Memory B cell (primary cell): ENCODE results near the gene ZNF23.

Source experiments
- ATAC-seq: fragments of 150-1000 bp; cut with Tn5 transposase; 2 replicates; pipeline ENCODE4 v1.10.0; 2021; ENCODE audit warnings: low read depth, mild to moderate bottlenecking, moderate library complexity
- DNase-seq, 2 donors: peaks; one replicate each; pipeline ENCODE4 v3.0.0; 2022; ENCODE audit warnings: low spot score in 2 of 2
- H3K27ac Mint-ChIP-seq: one replicate; pipeline ENCODE4 v1.8.0; 2022; ENCODE audit warnings: mild to moderate bottlenecking, moderate library complexity, mixed read lengths
- H3K27me3 Mint-ChIP-seq: one replicate; pipeline ENCODE4 v1.8.0; 2022; ENCODE audit warnings: mixed read lengths
- H3K36me3 Mint-ChIP-seq: one replicate; pipeline ENCODE4 v1.8.0; 2022; ENCODE audit warnings: mild to moderate bottlenecking, mixed read lengths
- H3K4me1 Mint-ChIP-seq: one replicate; pipeline ENCODE4 v1.8.0; 2022; ENCODE audit warnings: mixed read lengths
- H3K4me3 Mint-ChIP-seq: one replicate; pipeline ENCODE4 v1.8.0; 2022; ENCODE audit warnings: mild to moderate bottlenecking, moderate library complexity, mixed read lengths
- H3K9me3 Mint-ChIP-seq: one replicate; pipeline ENCODE4 v1.8.0; 2022; ENCODE audit warnings: mixed read lengths

Gene ZNF23

DNA sequence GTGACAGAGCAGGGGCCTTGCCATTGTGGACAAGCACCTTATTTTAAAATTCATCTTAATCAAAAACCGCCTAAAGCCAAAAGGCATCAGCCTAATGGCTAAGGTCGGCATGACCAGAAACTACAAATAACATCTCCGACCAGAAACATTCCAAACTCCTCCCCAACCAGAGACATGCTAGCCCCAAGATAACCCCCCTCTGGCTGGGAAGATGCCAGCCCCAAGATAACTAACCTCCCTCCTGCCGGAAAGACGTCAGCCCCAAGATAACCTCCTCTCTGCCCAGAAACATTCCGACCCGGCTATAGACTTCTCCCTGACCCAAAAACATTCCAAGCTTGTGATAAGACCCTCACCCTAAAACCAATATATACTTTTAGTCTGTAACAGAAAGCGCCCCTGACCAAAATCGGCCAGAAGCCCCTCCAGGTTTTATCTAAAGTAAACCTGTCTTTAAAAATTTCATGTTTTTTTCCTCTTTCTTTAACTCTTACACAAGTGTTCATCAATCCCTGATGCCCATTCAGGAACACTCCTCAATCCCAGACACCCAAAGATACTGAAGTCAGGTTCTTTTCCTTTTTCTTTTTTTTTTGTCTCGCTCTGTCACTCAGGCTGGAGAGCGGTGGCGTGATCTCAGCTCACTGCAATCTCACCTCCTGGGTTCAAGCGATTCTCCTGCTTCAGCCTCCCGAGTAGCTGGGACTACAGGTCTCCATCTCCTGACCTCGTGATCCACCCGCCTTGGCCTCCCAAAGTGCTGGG lies 52.9 kb downstream of the ZNF23 start:
- H3K9me3 Mint-ChIP-seq, result peaks cover 1% of the 10 kb centered on the region

DNA sequence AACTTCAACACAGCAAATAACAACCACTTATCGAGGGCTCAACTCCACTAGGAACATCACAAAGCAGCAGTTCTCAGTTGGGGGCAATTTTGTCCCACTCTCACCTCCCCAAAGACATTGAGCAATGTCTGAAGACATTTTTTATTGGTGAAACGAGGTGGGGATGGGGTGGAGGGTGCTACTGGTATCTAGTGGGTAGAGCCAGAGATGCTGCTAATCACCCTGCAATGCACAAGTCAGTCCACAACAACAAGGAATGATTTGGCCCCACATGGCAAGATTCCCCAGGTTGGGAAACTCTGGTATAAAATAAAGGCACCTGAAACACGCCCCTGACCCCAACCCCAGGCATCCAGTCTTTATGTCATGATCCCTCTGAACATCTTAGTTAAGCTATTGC lies 53.5 kb downstream of the ZNF23 start:
- H3K27me3 Mint-ChIP-seq, result peaks cover 13% of the 10 kb centered on the region

More for the DNA sequence above, 52.9 kb downstream of the ZNF23 start:
- H3K27me3 Mint-ChIP-seq, result peaks cover 17% of the 10 kb centered on the region
- no peak overlapping the region for H3K4me3 Mint-ChIP-seq
- H3K36me3 Mint-ChIP-seq, result no peaks in the 10 kb centered on the region
- no peak overlapping the region for H3K27ac Mint-ChIP-seq
- no peak for ATAC-seq
- no peak for DNase-seq
- H3K4me1 Mint-ChIP-seq, result peaks cover 6% of the 10 kb centered on the region

DNA sequence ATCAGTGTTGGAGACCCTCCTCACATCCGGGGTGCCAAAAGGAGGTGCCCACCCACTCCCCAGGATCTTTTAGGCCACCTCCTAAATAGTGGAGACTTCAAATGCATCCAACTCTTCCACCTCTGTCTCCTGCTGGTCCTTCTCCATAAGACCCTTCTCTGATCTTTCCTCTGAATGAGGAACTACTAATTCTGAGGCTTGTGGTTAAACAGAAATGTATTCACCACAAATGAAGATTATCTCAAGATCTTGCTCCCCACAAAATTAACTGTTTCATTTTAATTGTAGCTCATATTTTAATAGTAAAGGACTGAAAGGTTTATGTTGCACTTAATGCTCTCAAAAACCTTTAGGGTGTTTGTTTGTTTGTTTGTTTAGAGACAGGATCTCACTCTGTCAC lies 54.3 kb downstream of the ZNF23 start:
- Mint-ChIP-seq H3K4me3 (no peak overlapping the region), H3K27me3 (peaks cover 11% of the 10 kb centered on the region), H3K36me3 (no peaks in the 10 kb centered on the region), H3K9me3 (peaks cover 3% of the 10 kb centered on the region), H3K27ac (no peak overlapping the region), H3K4me1 (peaks cover 4% of the 10 kb centered on the region)
- DNase-seq, result no peak
- ATAC-seq, result no peak

More for the DNA sequence above, 53.5 kb downstream of the ZNF23 start:
- Mint-ChIP-seq H3K9me3 (peaks cover 3% of the 10 kb centered on the region), H3K4me3 (no peak overlapping the region), H3K36me3 (no peaks in the 10 kb centered on the region), H3K27ac (no peak overlapping the region), H3K4me1 (peaks cover 6% of the 10 kb centered on the region)
- ATAC-seq, result no peak
- no peak for DNase-seq

DNA sequence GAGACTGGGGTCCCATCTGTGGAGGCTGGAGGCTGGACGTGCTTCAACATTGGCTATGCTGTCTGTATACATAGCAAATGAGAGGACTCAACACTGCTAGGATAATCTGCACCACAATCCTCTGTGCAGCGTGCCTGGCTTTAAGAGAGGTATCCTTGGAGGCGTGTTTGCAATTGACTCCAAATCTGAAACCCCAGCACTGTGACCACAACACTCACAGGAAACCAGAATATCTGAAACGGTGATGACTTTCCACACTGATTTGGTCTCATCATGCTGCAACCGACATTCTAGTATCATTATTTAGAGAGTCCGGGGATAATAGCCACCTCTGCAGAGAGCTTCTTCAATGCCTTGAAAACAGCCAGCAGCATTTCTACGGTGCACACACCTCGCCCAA lies 55.3 kb downstream of the ZNF23 start:
- ATAC-seq (no peak), DNase-seq (no peak)
- Mint-ChIP-seq H3K36me3 (no peaks in the 10 kb centered on the region), H3K4me3 (no peak overlapping the region), H3K27ac (no peak overlapping the region), H3K4me1 (no peaks in the 10 kb centered on the region), H3K27me3 (peaks cover 16% of the 10 kb centered on the region), H3K9me3 (peaks cover 3% of the 10 kb centered on the region)

DNA sequence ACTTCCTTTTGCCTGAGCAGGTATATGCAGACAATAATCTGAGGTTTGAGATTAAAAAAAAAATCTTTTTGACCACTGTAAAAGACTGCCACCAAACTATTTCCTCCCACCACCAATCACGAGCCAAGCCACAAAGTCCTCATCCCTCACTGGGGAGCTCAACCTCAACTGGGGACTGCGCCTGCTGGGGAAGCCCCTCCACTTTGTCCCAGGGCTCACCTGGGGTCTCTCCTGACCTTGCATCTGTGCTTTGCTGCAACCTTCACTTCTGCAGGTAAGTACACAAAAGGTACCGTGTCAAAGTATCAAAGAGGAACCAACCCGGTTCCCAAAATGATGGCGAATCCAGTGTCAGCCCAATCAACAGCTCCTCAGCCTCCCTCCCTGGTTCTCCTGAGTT lies 55.7 kb downstream of the ZNF23 start:
- no peak overlapping the region for H3K27ac Mint-ChIP-seq
- peaks cover 17% of the 10 kb centered on the region for H3K27me3 Mint-ChIP-seq
- no peaks in the 10 kb centered on the region for H3K36me3 Mint-ChIP-seq
- DNase-seq, result no peak
- H3K4me3 Mint-ChIP-seq, result no peak overlapping the region
- peaks cover 3% of the 10 kb centered on the region for H3K9me3 Mint-ChIP-seq
- ATAC-seq, result no peak
- H3K4me1 Mint-ChIP-seq, result no peaks in the 10 kb centered on the region

DNA sequence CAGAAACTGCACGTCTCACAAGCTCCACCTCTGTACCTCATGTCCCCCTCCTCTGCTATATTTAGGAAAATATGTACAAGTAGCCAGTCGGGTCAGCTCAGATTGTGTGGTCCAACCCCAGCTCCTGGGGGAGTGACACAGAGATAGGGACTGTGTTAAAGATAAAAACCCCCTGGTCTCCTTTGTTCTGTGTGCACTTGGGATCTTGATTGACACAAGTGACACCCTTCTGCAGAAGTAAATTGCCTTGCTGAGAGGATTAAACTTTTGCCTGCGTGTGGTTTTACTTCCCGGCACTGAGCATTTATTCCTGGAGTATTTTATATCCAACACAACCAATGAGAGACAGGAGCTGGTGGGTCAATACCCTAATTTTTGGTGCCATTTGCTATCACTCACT lies 57.7 kb downstream of the ZNF23 start:
- DNase-seq, result no peak
- ATAC-seq, result no peak
- no peaks in the 10 kb centered on the region for H3K36me3 Mint-ChIP-seq
- H3K27ac Mint-ChIP-seq, result no peak overlapping the region
- H3K4me1 Mint-ChIP-seq, result peaks cover 3% of the 10 kb centered on the region
- peaks cover 3% of the 10 kb centered on the region for H3K9me3 Mint-ChIP-seq
- no peak overlapping the region for H3K4me3 Mint-ChIP-seq
- peaks cover 16% of the 10 kb centered on the region for H3K27me3 Mint-ChIP-seq

DNA sequence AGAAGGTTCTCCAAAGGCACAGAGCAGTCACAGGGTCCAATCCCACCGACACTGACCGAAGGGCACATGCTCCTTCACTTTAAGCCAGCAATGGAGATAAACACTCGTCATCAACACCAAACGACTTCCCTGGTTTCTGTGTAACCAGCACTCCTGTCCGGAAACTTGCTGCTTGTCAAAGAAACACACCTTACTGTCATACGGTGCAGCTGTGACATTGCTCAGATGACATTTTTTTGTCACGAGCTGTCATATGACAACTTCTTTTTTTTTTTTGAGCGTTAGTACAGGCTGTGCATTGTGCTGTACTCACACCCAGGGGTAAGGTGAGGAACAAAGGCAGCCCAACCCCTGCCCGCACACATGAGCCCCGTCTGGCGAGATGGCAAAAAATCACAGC lies 59.4 kb downstream of the ZNF23 start:
- Mint-ChIP-seq H3K4me3 (no peak overlapping the region), H3K36me3 (no peaks in the 10 kb centered on the region)

DNA sequence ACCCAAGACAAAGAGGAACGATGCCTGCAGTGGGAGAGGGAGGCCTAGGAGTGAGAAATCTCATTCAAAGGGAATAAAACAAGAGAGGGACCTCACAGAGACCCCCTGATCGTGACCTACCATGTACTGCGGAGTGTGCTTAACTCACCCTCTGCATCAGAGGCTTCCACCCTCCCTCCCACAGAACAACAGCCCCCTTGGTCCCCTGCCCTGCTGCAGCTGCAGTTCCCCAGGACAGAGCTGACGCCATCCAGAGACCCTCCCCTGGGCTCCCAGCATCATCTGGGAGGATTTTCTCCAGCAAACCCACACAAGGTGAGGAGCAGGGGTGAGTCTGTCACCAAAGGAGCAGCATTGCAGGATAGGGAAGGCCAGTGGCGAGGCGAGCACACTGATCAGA lies 60.0 kb downstream of the ZNF23 start:
- ATAC-seq, result no peak
- Mint-ChIP-seq H3K27ac (no peak overlapping the region), H3K4me3 (no peak overlapping the region), H3K4me1 (peaks cover 3% of the 10 kb centered on the region), H3K9me3 (peaks cover 3% of the 10 kb centered on the region), H3K36me3 (no peaks in the 10 kb centered on the region), H3K27me3 (peaks cover 16% of the 10 kb centered on the region)
- DNase-seq, result no peak

More for the DNA sequence above, 59.4 kb downstream of the ZNF23 start:
- no peak for ATAC-seq
- no peak overlapping the region for H3K27ac Mint-ChIP-seq
- H3K27me3 Mint-ChIP-seq, result peaks cover 15% of the 10 kb centered on the region
- H3K4me1 Mint-ChIP-seq, result peaks cover 3% of the 10 kb centered on the region
- H3K9me3 Mint-ChIP-seq, result peaks cover 3% of the 10 kb centered on the region
- DNase-seq, result no peak

DNA sequence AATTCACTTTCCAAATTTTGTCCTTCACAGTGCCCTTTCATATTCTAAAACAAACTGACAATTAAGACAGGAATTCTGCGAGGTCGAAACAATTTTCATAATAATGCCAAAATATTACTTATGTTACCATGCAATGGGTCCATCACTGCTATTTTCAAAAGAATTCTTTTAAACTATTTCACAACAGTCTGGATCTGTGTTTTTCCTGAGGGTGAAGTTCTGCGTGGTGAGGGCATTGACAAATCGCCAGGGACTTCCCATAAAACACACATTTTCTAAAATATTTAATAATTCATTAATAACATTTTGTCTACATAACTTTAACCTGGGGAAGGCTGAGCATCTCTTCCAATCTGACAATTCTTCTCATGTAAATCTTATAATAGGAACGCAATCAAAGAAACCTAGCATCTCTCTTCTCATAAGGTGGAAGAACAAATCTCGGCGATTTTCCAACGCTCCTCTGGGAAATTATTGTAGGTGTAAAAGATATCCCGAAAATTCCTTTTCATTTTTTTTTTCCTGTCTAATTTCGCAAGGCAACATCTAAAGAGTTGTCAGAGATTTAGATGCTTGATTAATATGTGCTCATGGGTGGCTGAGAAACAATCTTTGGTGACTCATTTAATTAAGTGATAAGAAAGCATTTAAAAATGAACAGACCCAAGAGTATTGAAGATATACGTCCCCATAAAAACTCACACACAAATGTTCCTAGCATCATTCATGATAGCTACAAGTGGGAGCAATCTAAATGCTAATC lies 62.1 kb downstream of the ZNF23 start:
- H3K36me3 Mint-ChIP-seq, result no peaks in the 10 kb centered on the region
- ATAC-seq (no peak), DNase-seq (no peak)
- H3K4me1 Mint-ChIP-seq, result peaks cover 3% of the 10 kb centered on the region
- peaks cover 20% of the 10 kb centered on the region for H3K27me3 Mint-ChIP-seq
- no peak overlapping the region for H3K4me3 Mint-ChIP-seq
- no peak overlapping the region for H3K27ac Mint-ChIP-seq
- H3K9me3 Mint-ChIP-seq, result peaks cover 3% of the 10 kb centered on the region
